Measurements from ENCODE around the gene GBGT1. TPM values are rescaled to one million over a fixed set of nuclear protein-coding genes. Genes with fewer than 3 reads are reported as not detected.

GBGT1 gene
- total and polyA plus RNA-seq, 4 donors, result 6.1 to 42.9 (median 23.2) TPM

GRCh38 chr9:133160742-133161546 lies 2.8 kb downstream of the GBGT1 start:
- no peak overlapping the region for H3K27ac ChIP-seq (ENCODE audit: low read depth in 1 of 2, low read length in 1 of 2)
- H3K4me3 ChIP-seq, result no peak overlapping the region
- ATAC-seq (ENCODE audit: insufficient read depth, low FRiP score), result peak; percentile 86

GRCh38 chr9:133158695-133159094 lies 5.0 kb downstream of the GBGT1 start:
- H3K36me3 ChIP-seq (ENCODE audit: control insufficient read depth in 4 of 4, insufficient read depth in 4 of 4, low read length in 4 of 4), result peaks cover 0 to 3% (median 0%) of the 10 kb centered on the region in 4 donors
- DNase-seq (no peak), ATAC-seq (ENCODE audit: insufficient read depth, low FRiP score) (no peak)
- no peak overlapping the region for H3K9ac ChIP-seq (ENCODE audit: insufficient read depth in 1 of 2, low read length in 2 of 2)
- H3K9me3 ChIP-seq (ENCODE audit: control insufficient read depth in 4 of 4, insufficient read depth in 3 of 4, low read length in 3 of 4), result no peaks in the 10 kb centered on the region
- no peak overlapping the region for H3K4me3 ChIP-seq
- no peak for TF ChIP-seq CTCF (IDR thresholded peaks at IDR 0.05; ENCODE audit: control extremely low read depth, extremely low read depth)
- H3K27me3 ChIP-seq (ENCODE audit: control insufficient read depth in 3 of 3, insufficient read depth in 3 of 3, low read length in 2 of 3), result peaks cover 0 to 2% (median 0%) of the 10 kb centered on the region in 3 donors
- 89 to 94% methylated on average over 3 of the region's 3 CpGs for WGBS, 2 donors
- H3K4me1 ChIP-seq (ENCODE audit: control insufficient read depth in 5 of 5, insufficient read depth in 5 of 5, low read length in 5 of 5), result peaks cover 0 to 10% (median 0%) of the 10 kb centered on the region in 5 donors
- H3K27ac ChIP-seq (ENCODE audit: low read depth in 1 of 2, low read length in 1 of 2), result no peak overlapping the region

More at GRCh38 chr9:133160742-133161546, 2.8 kb downstream of the GBGT1 start:
- DNase-seq, result peak; percentile 50 to 51 (median 51)
- Histone ChIP-seq H3K4me1 (ENCODE audit: control insufficient read depth in 5 of 5, insufficient read depth in 5 of 5, low read length in 5 of 5) (peaks cover 0 to 14% (median 0%) of the 10 kb centered on the region in 5 donors), H3K9ac (ENCODE audit: insufficient read depth in 1 of 2, low read length in 2 of 2) (no peak overlapping the region), H3K9me3 (ENCODE audit: control insufficient read depth in 4 of 4, insufficient read depth in 3 of 4, low read length in 3 of 4) (no peaks in the 10 kb centered on the region), H3K27me3 (ENCODE audit: control insufficient read depth in 3 of 3, insufficient read depth in 3 of 3, low read length in 2 of 3) (peaks cover 0 to 2% (median 0%) of the 10 kb centered on the region in 3 donors), H3K36me3 (ENCODE audit: control insufficient read depth in 4 of 4, insufficient read depth in 4 of 4, low read length in 4 of 4) (no peaks in the 10 kb centered on the region)
- TF ChIP-seq CTCF (IDR thresholded peaks at IDR 0.05; ENCODE audit: control extremely low read depth, extremely low read depth), result peak; percentile 70
- 59 to 66% methylated on average over 9 of the region's 9 CpGs for WGBS, 2 donors

- H3K9me3 ChIP-seq (ENCODE audit: control insufficient read depth in 4 of 4, insufficient read depth in 3 of 4, low read length in 3 of 4), result no peaks in the 10 kb centered on the region
- no peak overlapping the region for H3K9ac ChIP-seq (ENCODE audit: insufficient read depth in 1 of 2, low read length in 2 of 2)
- peaks cover 0 to 3% (median 0%) of the 10 kb centered on the region in 4 donors for H3K36me3 ChIP-seq (ENCODE audit: control insufficient read depth in 4 of 4, insufficient read depth in 4 of 4, low read length in 4 of 4)
- 86 to 95% methylated on average over 9 of the region's 9 CpGs for WGBS, 2 donors
- H3K27me3 ChIP-seq (ENCODE audit: control insufficient read depth in 3 of 3, insufficient read depth in 3 of 3, low read length in 2 of 3), result no peaks in the 10 kb centered on the region
- DNase-seq (no peak), ATAC-seq (ENCODE audit: insufficient read depth, low FRiP score) (no peak)
- no peak for TF ChIP-seq CTCF (IDR thresholded peaks at IDR 0.05; ENCODE audit: control extremely low read depth, extremely low read depth)
- H3K4me1 ChIP-seq (ENCODE audit: control insufficient read depth in 5 of 5, insufficient read depth in 5 of 5, low read length in 5 of 5), result no peaks in the 10 kb centered on the region
- H3K27ac ChIP-seq (ENCODE audit: low read depth in 1 of 2, low read length in 1 of 2), result no peak overlapping the region
- H3K4me3 ChIP-seq, result no peak overlapping the region
These were observed 8.6 kb downstream of the GBGT1 start for GRCh38 chr9:133155156-133155555.
